ENCODE results near the gene FOXE3.
"Not testable (repeated sequence)": the region's sequence is repeated elsewhere in the genome, so short reads cannot be mapped to it uniquely, and the experiment has no call there.

GRCh38 chr1:47453910-47454309, 37.8 kb downstream of the FOXE3 start:
- TF ChIP-seq CTCF, POLR2A (IDR thresholded peaks at IDR 0.05): not testable (repeated sequence)

All from testis (tissue), 2 donors.